CD4-positive, alpha-beta T cell treated with Interleukin-21 for 1 hour (primary cell): ENCODE measurements around the gene FCRL1.

Source experiments
- DNase-seq: peaks from one replicate; pipeline ENCODE4 v3.0.0-alpha.2; 2020

FCRL1 gene, protein sequence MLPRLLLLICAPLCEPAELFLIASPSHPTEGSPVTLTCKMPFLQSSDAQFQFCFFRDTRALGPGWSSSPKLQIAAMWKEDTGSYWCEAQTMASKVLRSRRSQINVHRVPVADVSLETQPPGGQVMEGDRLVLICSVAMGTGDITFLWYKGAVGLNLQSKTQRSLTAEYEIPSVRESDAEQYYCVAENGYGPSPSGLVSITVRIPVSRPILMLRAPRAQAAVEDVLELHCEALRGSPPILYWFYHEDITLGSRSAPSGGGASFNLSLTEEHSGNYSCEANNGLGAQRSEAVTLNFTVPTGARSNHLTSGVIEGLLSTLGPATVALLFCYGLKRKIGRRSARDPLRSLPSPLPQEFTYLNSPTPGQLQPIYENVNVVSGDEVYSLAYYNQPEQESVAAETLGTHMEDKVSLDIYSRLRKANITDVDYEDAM

DNA sequence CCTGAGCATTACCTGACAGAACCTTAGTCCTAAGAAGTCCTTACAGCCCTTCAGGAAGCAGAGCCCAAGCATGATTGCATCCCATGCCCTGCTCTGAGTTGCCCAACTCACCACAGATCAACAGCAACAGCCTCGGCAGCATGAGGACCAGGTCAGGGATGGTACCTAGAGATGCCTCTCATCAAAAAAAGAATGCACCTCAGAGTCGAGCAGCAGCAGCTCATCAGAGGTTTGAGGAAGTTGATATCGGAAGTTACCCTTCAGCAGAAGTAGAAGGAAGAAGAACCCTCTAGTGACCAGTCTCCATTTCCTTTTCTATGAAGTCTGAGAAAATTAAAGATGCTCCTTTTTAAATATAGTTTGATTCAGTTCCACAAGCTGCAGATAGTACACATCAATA is at the start of gene FCRL1:
Gene FCRL1 (minus strand): TSS at position 225 of the 400 bp plus-strand sequence. CDS start 83 bp downstream, at position 142.
- DNase-seq: no peak

DNA sequence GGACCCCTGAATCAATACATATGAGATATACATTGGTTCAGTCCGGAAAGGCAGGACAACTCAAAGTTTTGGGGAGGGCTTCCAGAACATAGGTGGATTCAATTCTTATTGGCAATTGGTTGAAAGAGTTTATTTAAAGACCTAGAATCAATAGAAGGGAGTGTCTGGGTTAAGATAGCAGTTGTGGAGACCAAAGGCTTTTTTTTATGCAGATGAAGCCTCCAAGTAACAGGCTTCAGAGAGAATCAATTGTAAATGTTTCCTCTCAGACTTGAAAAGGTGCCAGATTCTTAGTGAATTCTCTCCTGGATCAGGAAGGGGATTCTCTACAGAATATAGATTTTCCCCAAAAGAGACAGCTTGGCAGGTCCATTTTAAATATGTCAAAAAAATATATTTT is 48.7 kb upstream of the FCRL1 start:
- no peak for DNase-seq

DNA sequence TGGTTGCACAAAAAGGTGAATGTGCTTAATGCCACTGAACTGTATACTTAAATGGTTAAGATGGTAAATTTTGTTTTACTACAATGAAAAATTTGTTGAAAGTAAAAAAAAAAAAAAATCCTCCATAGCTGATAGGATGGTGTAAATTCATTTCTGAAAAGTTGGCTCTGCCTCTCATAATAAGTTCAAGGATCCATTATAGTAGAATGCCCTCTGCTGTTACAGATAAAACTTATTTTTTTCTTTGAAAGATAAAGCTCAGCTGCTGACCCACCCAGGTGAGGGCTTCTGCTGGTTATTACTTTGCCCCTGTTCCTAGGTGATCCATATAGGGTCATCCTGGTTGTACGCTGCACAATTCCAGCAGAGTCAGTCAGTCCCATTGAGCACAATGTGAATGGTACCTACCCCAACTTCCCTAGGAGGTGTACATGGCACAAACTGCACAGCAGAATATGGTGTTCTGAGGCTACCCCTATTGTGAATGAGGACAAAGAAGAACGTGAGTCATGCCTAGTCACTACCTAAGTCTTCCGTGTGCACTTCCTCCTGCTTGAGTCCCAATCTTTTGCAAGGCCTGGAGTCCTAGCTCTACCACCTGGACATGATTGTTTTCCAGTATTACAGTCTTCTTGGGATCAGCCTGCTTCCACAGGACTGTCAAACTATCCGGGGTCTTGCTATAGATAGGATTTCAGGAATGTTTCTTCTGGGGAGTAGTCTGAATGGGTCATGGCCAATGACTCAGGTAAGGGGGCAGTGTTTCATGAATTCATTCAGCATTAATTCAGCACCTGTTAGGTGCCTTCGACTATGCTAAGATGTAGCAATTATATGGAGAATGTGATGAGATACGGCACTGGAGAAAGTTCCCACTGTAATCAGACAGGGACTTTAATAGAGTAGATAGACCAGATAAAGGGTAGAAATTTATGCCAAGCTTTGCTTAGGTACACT is 42.5 kb upstream of the FCRL1 start:
- DNase-seq: no peak

DNA sequence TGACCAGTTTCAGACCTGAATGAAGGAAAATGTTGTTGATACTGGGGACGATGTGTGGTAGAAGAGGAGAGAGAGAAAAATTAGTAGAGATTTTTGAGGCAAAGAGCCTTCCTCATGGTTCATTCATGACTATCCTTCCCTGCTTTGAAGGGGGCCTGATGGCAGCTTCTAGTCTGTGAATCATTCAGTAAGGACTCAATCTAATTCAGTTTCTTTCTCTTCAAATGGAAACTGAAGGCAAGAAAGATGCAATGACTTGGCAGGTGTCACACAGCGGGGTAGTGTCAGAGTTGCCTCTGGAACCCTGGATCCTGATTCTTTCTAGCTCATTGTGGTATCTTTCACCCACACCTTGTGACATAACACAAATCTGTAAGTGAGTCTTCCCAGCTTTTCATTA is 36.6 kb upstream of the FCRL1 start:
- no peak for DNase-seq

DNA sequence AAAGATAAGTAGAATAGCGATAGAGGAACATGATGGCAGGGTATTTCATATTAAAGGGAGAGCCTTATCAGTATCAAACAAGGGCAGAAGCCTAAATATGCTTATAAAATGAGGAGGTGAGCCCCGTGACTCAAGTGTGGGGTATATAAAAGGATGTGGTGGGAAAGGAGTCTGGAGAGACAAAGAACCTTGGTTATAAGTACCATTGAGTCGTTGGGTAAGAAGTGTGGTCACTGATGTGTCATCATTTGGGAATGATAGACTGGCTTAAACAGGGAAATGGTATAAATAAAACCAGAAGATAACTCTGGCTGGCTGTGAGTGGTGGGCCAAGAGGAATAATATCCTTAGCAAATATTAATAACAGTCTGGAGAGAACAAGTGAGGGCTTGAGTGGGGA is 32.6 kb upstream of the FCRL1 start:
- DNase-seq: no peak

DNA sequence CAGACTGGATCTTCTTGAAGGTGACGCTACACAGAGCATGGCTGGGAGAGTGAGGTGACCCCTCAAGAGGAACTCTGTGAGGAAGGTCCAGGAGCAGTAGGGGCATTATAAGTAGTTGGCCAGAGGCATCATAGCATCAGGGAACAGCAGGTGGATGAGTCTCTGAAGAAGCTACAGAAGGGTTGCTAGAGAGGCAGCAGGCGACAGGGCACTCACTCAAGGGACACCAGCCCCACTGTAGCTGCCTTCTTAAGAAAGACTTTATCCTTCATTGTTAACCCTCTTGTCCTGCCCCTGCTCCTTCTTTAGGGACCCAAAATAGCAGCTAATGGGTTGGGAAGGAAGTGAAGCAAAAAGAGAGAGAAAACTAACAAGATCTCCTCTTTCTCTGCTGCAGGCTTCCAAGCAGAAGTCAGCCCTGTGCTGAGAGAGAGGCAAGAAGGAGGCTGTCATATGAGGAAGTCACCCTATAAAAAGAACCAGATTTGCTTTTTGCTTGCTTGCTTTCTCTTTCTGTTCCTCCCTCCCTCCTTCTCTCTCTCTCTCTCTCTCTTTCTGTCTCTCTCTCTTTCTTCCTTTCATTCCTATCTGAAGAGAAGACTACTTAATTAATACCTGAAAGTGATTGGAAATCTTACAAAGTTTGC is 29.4 kb upstream of the FCRL1 start:
- no peak for DNase-seq

DNA sequence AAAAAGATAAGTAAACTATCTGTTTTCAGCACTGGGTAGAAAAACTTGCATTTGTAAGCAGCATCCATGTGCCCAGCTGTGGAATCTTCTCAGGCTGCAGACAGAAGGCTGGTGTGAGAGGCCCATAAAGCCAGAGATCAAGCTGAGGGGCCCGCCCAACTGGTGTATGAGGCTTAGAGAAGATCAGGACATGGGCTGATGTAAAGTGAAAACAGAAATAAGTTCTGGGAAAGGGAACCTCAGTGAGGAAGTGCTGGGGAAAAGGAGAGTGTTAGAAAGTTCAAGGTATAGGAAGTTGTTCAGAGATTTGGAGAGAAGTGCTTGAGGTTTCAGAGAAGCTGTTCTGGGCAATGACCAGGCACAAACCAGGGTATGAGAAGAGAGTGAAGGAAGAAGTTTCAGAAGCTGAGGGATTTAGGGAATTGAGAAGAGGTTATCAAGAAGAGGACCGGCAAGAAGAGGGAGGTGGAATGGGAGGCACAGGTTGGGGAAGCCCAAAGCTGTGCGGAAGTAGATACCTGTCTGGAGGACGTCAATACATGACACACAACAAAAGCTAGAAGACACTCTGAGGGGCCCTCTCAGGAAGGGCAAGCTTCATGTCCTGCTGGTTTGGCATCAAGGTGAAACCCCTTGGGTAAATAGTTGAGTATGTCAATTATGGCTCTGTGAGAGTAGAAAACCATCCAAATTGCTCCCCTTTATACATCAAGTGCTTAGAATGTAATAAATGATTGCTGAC is 24.3 kb upstream of the FCRL1 start:
- no peak for DNase-seq

DNA sequence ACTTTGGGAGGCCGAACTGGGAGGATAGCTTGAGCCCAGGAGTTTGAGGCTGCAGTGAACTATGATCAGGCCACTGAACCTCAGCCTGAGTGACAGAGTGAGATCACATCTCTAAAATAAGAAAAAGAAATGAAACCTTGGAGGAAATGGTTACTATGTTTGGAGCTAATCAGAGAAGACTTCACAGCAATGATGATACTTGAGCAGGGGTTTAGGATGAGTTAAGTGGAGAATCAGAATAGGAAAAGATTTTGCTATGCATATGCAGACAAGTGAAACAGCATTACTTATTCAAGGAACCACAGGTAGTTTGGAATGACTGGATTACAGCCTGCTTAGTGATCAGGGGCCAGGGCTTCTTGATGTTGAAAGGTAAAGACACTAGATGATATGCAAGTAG is 23.0 kb upstream of the FCRL1 start:
- no peak for DNase-seq

DNA sequence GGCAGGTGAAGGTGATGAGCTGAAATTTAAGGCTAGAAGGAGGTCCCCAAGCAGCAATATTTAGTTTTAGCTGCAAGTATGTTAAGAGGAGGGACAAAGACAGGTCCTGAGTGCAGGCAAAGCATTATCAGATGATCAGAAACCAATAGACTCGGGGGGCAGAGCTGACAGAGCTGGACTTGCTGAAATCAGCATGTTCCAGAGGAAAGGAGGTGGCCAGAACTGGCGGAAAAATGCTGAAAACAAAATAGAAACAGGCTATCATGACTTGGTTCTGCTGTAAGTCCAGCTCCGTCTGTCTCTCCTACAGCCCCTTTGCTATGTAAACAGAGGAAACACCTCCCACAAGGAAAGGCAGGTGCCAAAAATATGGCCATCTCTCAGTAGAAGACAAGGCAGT is 21.8 kb upstream of the FCRL1 start, which contains the start of gene CD5L:
Gene CD5L (minus strand): TSS at position 101 of the 400 bp plus-strand sequence. CDS start 107 bp downstream, outside the sequence.
- no peak for DNase-seq

DNA sequence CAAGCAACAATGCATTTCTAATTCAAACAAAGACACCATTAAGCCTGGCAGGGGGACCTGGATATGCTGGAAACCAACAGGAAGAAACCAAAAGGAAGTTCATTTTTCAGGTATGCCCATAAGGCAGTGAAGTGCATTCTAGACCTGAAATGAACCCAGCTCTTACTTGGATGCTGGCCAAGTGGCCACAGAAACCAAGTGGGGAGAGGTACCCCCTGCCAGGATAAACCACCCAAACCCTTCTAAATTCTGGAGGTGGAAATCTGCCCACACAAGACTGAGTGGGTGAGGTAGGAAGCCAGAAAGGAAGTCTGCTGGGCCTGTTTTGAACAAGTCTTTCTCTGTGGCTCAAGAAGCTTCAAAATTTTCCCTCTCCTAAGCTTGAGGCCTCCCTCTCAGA is 19.0 kb upstream of the FCRL1 start:
- DNase-seq: no peak

DNA sequence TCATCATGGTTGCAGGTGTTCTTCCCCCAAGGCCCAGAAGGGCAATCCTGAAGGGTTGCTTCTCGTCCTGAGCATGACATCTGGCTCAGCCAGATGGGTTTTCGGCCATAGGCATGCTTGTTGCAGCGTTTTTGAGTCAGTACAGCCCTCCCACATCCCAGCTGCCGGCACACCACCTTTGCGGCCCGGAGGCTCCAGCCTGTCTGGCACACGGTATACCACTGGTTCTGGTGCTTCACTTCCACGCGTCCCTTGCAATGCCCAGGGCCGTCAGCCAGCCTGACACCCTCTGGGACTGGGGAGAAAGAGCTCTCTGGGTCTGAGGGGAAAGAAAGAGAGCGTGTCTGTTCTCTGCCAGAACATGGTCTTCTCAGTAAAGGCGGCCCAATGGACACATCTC is 14.5 kb upstream of the FCRL1 start:
- no peak for DNase-seq

DNA sequence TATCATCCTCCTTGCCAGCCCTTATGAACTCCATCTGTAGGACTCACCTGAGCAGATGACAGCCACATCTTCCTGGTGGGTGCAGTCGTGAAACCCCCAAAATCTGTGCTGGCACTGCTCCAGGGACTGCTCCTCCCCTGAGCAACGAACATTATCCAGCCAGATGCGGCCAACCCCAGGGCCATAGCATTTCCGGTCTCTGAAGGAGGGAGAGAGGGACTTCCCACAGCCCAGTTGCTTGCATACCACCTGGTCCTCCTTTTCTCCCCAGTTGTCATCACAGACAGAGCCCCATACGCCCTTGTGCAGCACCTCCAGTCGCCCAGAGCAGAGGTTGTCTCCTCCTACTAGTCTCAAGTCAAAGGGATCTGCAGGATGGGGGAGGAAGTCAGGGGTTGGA is 13.2 kb upstream of the FCRL1 start:
- no peak for DNase-seq

DNA sequence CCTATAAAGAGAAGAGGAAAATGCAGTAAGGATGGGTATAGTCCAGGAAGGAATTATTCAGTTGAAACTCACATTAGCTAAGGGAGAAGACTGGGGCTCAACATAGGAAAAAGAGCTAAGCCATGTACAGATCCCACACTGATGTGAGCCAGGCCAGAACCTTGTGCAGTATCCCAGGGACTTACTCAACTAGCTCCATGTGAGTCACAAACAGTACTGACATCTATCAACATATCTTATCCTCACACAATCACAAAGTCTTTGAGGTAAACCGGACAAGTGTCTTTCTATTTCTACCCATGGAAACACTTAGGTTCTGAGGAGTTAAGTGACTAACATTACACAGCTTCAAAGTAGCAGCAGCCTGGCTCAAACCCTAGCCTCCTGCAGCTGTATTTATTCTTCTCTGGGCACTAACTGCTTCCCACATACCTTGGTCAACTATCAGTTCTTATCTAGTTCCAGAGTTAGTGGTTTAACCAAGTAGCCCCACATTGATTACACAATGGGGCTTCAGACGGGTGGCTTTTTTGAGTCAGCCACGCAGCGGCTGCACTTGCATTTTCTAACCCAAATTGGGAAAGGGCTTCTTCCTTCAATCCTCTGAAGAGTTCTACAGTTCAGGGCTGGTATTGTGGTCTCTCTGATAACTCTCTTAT is 12.2 kb upstream of the FCRL1 start:
- DNase-seq: no peak

DNA sequence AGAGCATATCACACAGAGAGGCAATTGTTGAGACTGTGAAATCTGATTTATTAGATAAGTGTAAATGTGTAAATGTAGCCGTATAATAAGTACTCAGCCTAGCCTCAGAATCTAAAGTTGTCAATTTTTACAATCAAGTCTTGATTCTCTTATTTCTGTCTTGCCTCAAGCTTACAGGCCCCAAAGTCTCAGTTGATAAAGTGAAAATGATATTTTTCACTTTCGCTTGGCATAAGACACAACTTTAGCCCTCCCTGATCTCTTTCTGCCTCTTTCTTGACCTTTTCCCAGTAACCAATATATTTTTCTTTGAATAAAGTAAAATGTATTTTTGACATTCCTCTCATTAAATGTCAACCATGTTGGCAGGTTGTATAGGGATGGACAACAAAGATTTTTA is 11.0 kb upstream of the FCRL1 start:
- DNase-seq: no peak

DNA sequence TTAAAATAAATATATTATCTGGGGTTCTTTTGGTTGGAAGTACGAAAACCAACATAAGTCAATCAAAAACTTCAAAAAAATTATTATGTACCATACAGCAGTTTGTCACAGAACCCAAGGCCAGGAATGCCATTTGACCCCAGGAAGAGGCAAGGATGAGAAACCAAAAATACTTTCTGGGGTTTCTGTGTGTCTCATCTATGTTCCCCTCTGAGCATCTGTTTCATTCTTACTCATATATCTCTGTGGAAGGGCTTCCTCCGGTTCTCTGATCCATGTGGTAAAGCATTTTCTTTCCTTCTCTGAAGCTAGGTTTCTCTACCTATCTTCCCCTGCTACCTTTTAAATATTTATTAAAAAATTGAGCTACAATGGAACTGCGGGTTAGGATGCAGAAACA is 9.8 kb upstream of the FCRL1 start:
- no peak for DNase-seq

DNA sequence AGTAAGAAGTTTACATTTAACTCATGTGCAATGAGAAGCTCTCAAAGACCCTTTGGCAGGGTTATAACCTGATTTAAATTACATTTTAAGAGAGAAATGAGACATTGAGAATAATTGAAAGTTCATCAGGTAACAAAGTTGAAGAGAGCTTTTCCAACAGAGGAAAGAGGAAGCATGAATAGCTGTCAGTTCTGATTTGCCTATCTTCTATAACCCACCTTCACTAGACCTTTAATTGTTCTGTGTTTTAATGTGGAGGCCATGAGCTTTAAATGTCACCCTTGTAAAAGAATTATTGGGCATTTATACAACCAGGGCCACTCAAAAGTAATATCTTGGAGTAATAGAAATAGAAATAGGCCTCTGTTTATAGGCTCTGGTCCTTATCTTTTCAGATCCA is 9.3 kb upstream of the FCRL1 start:
- no peak for DNase-seq

DNA sequence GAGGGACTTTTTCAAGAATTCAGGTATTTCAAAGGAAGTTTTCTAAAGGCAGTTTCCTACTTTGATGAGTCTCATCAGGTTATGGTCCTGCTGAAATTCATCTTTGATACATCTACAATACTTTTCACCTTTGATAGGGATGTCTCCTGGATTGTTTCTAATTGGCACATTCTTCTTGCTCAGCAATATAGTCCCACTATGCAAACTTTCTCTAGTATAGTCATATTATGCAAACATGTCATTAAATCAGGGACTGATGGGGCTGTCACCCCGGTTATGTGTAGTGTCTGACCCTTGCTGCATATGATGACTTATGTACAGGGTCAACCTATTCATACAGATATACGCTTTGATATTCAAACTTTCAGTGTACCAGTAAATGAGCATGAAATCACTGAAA is 379 bp upstream of the FCRL1 start:
- no peak for DNase-seq

DNA sequence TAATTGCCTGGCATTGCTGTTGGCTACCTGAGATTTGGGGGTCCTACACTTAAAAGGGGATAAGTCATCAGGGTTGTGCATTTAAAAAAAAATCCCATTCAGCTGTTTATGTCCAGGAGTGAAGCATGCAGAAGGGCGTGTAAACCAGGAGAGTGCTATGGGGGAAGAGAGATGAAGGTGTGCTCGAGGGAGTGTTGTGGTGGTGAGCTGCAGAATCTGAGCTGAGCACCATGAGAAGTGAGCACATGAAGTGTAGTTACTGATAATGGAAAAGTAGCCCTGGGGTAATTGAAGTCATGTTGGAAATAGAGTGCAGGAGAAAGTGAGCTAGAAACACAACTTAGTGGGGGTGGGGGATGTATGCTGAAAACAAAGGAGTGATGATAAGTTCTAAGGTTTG is 705 bp downstream of the FCRL1 start:
- no peak for DNase-seq

DNA sequence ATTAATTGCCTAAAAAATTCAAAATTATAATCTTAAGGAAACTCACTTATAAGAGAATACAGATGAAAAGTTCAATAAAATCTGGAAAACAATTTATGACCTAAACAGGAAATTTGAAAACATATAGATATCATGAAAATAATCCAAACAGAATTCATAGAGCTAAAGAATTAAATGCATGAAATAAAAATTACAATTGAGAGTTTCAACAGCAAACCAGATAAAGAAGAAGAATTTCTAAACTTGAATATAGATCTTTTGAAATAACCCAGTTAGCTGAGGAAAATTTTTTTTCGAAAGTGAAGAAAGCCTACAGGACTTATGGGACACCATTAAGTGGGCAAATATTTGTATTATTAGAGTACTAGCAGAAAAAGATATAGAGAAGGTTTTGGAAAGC is 6.7 kb downstream of the FCRL1 start:
- DNase-seq: no peak

DNA sequence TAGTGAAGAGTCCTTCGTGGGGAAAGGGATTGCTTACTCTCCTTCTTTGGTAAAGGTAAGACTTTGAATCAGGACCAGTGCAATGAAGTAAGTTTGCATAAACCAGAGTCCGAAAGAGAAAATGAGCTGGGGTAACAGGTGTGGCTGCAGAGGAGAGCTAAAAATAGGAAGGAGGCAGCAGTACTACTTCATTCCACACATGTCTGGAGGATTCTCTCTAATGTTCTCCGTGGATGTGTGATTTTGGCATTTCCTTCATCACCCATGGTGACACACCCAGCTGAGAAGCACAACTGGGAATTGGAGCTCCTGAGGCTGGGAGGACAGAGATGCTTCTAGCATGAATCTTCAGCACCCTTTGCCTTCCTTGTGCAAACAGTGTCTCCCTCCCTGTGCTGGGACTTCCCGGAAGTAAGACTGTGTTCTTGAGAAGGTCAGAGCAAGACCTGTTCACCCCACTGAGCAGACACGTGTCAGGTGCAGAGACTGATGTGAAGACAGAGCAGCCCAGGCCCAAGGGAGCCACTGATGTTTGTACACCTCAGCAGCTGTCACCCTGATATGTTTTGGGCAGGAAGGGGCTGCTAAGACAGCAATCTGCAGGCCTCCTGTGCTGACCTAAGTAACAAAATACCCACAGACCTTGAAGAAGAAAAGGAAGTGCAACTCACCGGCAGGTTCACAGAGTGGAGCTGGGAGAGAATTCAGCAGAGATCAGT is 13.3 kb downstream of the FCRL1 start:
- DNase-seq: no peak

DNA sequence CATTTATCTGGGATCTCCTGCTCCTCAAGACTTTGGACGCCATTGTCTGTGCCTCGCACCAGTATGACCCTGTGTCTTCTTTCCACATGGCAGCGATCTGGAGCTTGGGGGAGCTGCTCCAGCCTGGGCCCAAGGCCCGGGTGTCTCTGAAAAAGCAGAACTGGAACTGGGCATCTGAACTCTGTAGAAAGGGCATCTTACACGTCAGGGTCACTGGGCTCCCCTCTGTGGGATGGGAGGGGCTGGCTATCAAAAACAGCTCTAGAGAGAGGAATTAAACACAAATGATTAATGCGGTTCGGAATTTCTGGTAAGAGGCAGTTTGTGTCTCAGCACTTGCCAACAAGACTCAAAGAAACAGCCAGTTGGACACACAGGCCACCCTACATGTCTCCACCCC is 16.1 kb downstream of the FCRL1 start:
- no peak for DNase-seq
